RWPE2 (cell line): ENCODE data around the gene KARS1.

ENCODE experiments used
- ATAC-seq: fragments of 200-7000 bp; cut with Tn5 transposase; 3 replicates; pipeline ENCODE4 v1.9.1; 2021; ENCODE audit warnings: low read depth
- DNase-seq: peaks from one replicate; pipeline ENCODE4 v3.0.0-alpha.2; 2020; ENCODE audit warnings: low spot score
- H3K27ac ChIP-seq: fragments of 450-650 bp; 2 replicates; pipeline ENCODE4 v1.5.1; 2017; ENCODE audit warnings: mild to moderate bottlenecking; ENCODE audit not compliant: poor library complexity, severe bottlenecking
- H3K27me3 ChIP-seq: fragments of 250-450 bp; sonication (Bioruptor Pico); 2 replicates; pipeline ENCODE4 v1.5.1; 2021; ENCODE audit warnings: mild to moderate bottlenecking, moderate library complexity; ENCODE audit not compliant: insufficient read depth, poor library complexity, severe bottlenecking
- H3K36me3 ChIP-seq: fragments of 250-450 bp; sonication (Bioruptor Pico); 2 replicates; pipeline ENCODE4 v1.5.1; 2020; ENCODE audit warnings: low read depth, mild to moderate bottlenecking, moderate library complexity
- H3K4me1 ChIP-seq: fragments of 250-450 bp; sonication (Bioruptor Pico); 2 replicates; pipeline ENCODE4 v1.5.1; 2021; ENCODE audit warnings: mild to moderate bottlenecking, moderate library complexity; ENCODE audit not compliant: insufficient read depth, poor library complexity, severe bottlenecking
- H3K4me3 ChIP-seq: fragments of 250-450 bp; sonication (Bioruptor Pico); 2 replicates; pipeline ENCODE4 v1.5.1; 2021; ENCODE audit warnings: mild to moderate bottlenecking, moderate library complexity; ENCODE audit not compliant: severe bottlenecking
- H3K9me3 ChIP-seq: fragments of 250-450 bp; sonication (Bioruptor Pico); 2 replicates; pipeline ENCODE4 v1.5.1; 2021; ENCODE audit warnings: mild to moderate bottlenecking, moderate library complexity; ENCODE audit not compliant: severe bottlenecking
- TF ChIP-seq, protein P1 (sequence below): fragments of 450-650 bp; IDR thresholded peaks from one replicate; pipeline ENCODE4 v1.5.1; 2017; ENCODE audit warnings: mild to moderate bottlenecking, moderate library complexity; ENCODE audit not compliant: poor library complexity, severe bottlenecking

Gene KARS1

DNA sequence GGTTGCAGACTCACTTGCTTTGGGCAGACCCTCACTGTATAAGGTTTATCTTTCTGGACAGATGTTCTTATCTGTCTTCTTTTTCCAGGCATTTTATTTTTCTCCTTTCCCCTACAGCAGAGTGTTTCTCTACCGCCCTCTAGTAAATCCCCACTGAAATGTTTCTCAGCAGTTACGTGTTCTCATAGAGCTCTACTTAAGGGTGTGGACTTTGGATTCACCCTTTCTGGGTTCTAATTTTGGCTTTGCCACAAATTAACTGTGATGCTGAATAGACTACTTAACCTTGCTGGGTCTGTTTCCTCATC is 26.3 kb downstream of the KARS1 start:
- Histone ChIP-seq H3K36me3 (peaks cover 59% of the 10 kb centered on the region), H3K4me3 (no peak overlapping the region), H3K27ac (no peak overlapping the region), H3K9me3 (no peaks in the 10 kb centered on the region), H3K27me3 (no peaks in the 10 kb centered on the region), H3K4me1 (peaks cover 12% of the 10 kb centered on the region)
- DNase-seq: no peak
- ATAC-seq: no peak
- TF ChIP-seq, protein P1, sequence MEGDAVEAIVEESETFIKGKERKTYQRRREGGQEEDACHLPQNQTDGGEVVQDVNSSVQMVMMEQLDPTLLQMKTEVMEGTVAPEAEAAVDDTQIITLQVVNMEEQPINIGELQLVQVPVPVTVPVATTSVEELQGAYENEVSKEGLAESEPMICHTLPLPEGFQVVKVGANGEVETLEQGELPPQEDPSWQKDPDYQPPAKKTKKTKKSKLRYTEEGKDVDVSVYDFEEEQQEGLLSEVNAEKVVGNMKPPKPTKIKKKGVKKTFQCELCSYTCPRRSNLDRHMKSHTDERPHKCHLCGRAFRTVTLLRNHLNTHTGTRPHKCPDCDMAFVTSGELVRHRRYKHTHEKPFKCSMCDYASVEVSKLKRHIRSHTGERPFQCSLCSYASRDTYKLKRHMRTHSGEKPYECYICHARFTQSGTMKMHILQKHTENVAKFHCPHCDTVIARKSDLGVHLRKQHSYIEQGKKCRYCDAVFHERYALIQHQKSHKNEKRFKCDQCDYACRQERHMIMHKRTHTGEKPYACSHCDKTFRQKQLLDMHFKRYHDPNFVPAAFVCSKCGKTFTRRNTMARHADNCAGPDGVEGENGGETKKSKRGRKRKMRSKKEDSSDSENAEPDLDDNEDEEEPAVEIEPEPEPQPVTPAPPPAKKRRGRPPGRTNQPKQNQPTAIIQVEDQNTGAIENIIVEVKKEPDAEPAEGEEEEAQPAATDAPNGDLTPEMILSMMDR: peak; percentile 59

- Histone ChIP-seq H3K27ac (no peak overlapping the region), H3K9me3 (no peaks in the 10 kb centered on the region), H3K4me3 (no peak overlapping the region), H3K27me3 (no peaks in the 10 kb centered on the region), H3K4me1 (peaks cover 12% of the 10 kb centered on the region), H3K36me3 (peaks cover 59% of the 10 kb centered on the region)
- no peak for ATAC-seq
- DNase-seq: no peak
- TF ChIP-seq, protein P1: no peak
Observed at GRCh38 chr16:75620326-75621169, 26.9 kb downstream of the KARS1 start.

GRCh38 chr16:75618780-75619179 is 28.7 kb downstream of the KARS1 start:
- TF ChIP-seq, protein P1: no peak
- Histone ChIP-seq H3K27me3 (no peaks in the 10 kb centered on the region), H3K9me3 (no peaks in the 10 kb centered on the region), H3K27ac (no peak overlapping the region), H3K36me3 (peaks cover 70% of the 10 kb centered on the region), H3K4me1 (peaks cover 23% of the 10 kb centered on the region), H3K4me3 (no peak overlapping the region)
- DNase-seq (no peak), ATAC-seq (no peak)

DNA sequence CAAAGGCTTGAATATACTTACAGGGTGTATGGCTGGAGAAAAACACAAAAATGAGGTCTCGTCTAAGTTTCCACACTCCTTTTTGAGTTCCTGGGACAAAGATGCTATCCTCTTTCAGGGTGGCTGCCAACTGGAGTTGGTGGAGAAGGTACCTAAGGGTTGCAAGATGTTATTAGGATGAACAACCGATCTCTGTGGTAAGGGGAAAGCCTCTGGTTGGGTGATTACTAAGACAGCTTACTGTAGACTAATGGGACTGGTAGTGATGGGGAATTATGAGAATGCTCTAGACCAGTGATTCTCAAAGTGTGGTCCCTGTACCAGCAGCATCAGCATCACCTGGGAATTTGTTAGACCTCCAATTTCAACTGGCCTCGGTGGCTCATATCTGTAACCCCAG is 30.3 kb downstream of the KARS1 start:
- Histone ChIP-seq H3K4me1 (peaks cover 23% of the 10 kb centered on the region), H3K27ac (no peak overlapping the region), H3K4me3 (no peak overlapping the region), H3K9me3 (no peaks in the 10 kb centered on the region), H3K36me3 (peaks cover 87% of the 10 kb centered on the region), H3K27me3 (no peaks in the 10 kb centered on the region)
- ATAC-seq (no peak), DNase-seq (no peak)
- TF ChIP-seq, protein P1: no peak

- TF ChIP-seq, protein P1: no peak
- Histone ChIP-seq H3K4me1 (peaks cover 19% of the 10 kb centered on the region), H3K27me3 (no peaks in the 10 kb centered on the region), H3K36me3 (peaks cover 91% of the 10 kb centered on the region), H3K4me3 (no peak overlapping the region), H3K9me3 (no peaks in the 10 kb centered on the region), H3K27ac (no peak overlapping the region)
- no peak for DNase-seq
- ATAC-seq: no peak
Observed at GRCh38 chr16:75616521-75617010, 30.9 kb downstream of the KARS1 start.
